ENCODE results near the gene FYB1. TPM values are rescaled to one million over a fixed set of nuclear protein-coding genes. Genes with fewer than 3 reads are reported as not detected.

FYB1 gene
- total RNA-seq, 1 donor from 2014 or later: 0.31 TPM

DNA sequence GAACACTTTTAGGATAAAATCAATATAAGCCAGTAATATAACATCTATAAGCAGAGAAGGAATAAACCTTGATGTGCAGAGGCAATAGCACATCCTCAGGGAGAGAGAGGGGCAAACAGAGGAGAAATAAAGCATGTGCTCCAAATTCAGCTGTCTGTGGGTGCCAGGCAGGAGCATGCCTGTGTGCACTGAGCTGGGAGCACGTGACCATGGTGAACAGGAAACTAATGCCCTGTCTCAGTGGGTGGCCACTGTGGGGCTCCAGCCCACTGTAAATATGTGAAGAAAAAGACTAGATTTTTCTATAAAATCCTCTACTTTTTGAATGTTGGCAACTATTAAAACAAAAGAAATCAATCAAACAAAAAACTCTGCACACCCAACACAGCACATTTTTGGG lies 55.3 kb downstream of the FYB1 start:
- H3K27ac Mint-ChIP-seq (ENCODE audit: unreplicated experiment): no peak overlapping the region
- no peak overlapping the region for H3K4me3 Mint-ChIP-seq (ENCODE audit: unreplicated experiment)
- TF ChIP-seq, protein P1, sequence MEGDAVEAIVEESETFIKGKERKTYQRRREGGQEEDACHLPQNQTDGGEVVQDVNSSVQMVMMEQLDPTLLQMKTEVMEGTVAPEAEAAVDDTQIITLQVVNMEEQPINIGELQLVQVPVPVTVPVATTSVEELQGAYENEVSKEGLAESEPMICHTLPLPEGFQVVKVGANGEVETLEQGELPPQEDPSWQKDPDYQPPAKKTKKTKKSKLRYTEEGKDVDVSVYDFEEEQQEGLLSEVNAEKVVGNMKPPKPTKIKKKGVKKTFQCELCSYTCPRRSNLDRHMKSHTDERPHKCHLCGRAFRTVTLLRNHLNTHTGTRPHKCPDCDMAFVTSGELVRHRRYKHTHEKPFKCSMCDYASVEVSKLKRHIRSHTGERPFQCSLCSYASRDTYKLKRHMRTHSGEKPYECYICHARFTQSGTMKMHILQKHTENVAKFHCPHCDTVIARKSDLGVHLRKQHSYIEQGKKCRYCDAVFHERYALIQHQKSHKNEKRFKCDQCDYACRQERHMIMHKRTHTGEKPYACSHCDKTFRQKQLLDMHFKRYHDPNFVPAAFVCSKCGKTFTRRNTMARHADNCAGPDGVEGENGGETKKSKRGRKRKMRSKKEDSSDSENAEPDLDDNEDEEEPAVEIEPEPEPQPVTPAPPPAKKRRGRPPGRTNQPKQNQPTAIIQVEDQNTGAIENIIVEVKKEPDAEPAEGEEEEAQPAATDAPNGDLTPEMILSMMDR (IDR thresholded peaks at IDR 0.05; ENCODE audit: unreplicated experiment): no peak
- no peaks in the 10 kb centered on the region for H3K27me3 Mint-ChIP-seq (ENCODE audit: unreplicated experiment)
- no peaks in the 10 kb centered on the region for H3K9me3 Mint-ChIP-seq (ENCODE audit: unreplicated experiment)
- peaks cover 2% of the 10 kb centered on the region for H3K4me1 Mint-ChIP-seq (ENCODE audit: unreplicated experiment)
- no peak for DNase-seq (ENCODE audit: low spot score)
- no peaks in the 10 kb centered on the region for H3K36me3 Mint-ChIP-seq (ENCODE audit: low read depth, unreplicated experiment)

DNA sequence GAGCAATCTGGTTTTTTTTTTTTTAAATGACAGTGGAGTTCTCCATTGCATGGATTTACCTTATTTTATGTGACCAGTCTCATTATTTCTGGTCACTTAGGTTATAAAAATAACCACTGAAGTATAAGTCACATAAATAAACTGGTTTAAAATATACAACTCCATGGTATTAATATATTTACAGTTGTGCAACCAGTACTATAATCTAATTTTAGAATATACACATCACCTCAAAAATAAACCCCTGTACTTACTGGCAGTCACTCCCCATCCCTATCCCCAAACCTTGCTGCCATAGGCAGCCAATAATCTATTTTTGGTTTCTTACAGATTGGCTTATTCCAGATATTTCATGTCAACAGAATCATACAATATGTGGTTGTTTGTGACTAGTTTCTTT lies 57.8 kb downstream of the FYB1 start:
- TF ChIP-seq, protein P1 (IDR thresholded peaks at IDR 0.05; ENCODE audit: unreplicated experiment): no peak
- Mint-ChIP-seq H3K9me3 (ENCODE audit: unreplicated experiment) (no peaks in the 10 kb centered on the region), H3K36me3 (ENCODE audit: low read depth, unreplicated experiment) (no peaks in the 10 kb centered on the region), H3K27ac (ENCODE audit: unreplicated experiment) (no peak overlapping the region), H3K4me1 (ENCODE audit: unreplicated experiment) (peaks cover 2% of the 10 kb centered on the region), H3K4me3 (ENCODE audit: unreplicated experiment) (no peak overlapping the region), H3K27me3 (ENCODE audit: unreplicated experiment) (no peaks in the 10 kb centered on the region)
- DNase-seq (ENCODE audit: low spot score): no peak

DNA sequence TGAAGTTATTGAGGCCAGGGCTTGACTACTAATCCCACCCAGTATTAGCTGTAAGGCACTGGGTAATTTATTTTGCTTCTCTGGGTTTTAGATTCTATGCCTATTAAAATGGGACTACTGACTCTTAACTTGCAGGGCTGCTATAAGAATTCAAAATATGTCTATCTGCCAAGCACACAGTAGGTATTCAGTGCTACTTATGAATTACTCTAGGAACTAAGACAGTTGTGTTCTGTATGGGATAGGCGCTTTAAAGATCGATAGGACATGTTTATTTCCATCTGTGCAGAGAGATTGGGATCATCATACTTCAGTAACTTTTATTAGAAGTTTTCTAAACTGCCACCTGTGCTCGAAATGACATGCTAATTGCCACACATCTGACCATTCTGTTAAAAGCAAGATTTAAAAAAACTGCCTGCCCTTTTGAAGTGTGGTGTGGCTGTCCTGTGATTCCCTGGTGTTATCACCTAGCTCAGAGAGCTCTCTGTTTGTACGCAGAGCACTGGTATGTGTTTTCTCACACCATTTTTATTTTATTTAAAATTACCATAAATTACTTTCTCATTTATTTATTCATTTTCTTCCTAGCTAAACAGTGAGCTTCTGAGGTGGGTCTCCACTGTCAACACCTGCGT lies 58.7 kb downstream of the FYB1 start:
- TF ChIP-seq, protein P1 (IDR thresholded peaks at IDR 0.05; ENCODE audit: unreplicated experiment): no peak
- no peak overlapping the region for H3K27ac Mint-ChIP-seq (ENCODE audit: unreplicated experiment)
- no peaks in the 10 kb centered on the region for H3K27me3 Mint-ChIP-seq (ENCODE audit: unreplicated experiment)
- no peaks in the 10 kb centered on the region for H3K36me3 Mint-ChIP-seq (ENCODE audit: low read depth, unreplicated experiment)
- peaks cover 2% of the 10 kb centered on the region for H3K4me1 Mint-ChIP-seq (ENCODE audit: unreplicated experiment)
- no peak for DNase-seq (ENCODE audit: low spot score)
- H3K4me3 Mint-ChIP-seq (ENCODE audit: unreplicated experiment): no peak overlapping the region
- H3K9me3 Mint-ChIP-seq (ENCODE audit: unreplicated experiment): no peaks in the 10 kb centered on the region

DNA sequence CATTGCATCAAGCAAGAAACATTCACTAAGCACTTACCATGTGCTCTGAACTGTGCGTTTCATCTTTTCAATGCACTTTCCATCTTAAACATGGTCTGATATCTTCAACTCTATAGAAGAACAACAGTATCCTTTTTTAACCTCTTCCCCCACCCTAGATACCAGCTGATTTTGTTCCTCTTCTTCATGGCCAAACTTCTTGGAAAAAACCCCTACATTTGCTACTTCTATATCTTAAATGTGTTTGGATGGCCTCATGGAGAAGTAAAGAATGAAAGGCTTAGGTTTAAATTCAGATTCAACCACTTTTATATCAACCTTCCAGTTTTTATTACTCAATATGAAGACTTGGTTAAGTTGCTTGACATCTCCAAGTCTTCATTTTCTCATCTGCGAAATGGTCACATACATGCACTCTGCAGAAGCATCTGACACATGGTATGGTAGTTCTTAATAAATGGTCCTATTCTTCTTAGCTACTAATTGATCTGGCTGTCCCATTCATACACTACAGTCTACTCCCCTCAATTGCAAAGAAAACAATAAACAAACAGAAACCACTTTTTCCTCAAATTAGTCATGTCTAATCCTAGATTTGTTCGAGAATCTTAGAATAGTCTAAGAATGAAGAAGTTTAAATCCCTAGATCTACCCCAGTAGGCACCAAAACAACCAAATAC lies 59.4 kb downstream of the FYB1 start:
- H3K27ac Mint-ChIP-seq (ENCODE audit: unreplicated experiment): no peak overlapping the region
- H3K4me3 Mint-ChIP-seq (ENCODE audit: unreplicated experiment): no peak overlapping the region
- no peaks in the 10 kb centered on the region for H3K9me3 Mint-ChIP-seq (ENCODE audit: unreplicated experiment)
- no peak for DNase-seq (ENCODE audit: low spot score)
- H3K27me3 Mint-ChIP-seq (ENCODE audit: unreplicated experiment): no peaks in the 10 kb centered on the region
- H3K36me3 Mint-ChIP-seq (ENCODE audit: low read depth, unreplicated experiment): no peaks in the 10 kb centered on the region
- peaks cover 2% of the 10 kb centered on the region for H3K4me1 Mint-ChIP-seq (ENCODE audit: unreplicated experiment)
- TF ChIP-seq, protein P1 (IDR thresholded peaks at IDR 0.05; ENCODE audit: unreplicated experiment): no peak

DNA sequence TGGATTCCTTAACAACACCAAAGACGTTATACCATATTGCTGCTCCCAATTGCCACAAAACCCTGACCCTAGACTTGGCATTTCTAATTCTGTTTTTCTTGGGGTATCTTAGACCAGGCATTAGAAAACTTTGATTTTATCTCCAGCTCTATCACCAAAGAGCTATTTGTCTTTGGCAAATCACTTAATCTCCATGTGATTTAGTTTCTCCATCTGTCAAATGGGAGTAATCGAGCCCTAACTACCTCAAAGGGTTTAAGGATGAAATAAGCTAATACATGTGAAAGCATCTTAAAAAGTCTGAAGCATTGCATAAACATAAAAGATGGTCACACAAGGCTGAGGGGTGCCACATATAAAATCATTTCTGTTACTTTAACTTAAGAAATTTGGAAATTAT lies 60.6 kb downstream of the FYB1 start:
- Mint-ChIP-seq H3K27me3 (ENCODE audit: unreplicated experiment) (no peaks in the 10 kb centered on the region), H3K4me3 (ENCODE audit: unreplicated experiment) (no peak overlapping the region), H3K9me3 (ENCODE audit: unreplicated experiment) (no peaks in the 10 kb centered on the region), H3K4me1 (ENCODE audit: unreplicated experiment) (peaks cover under 1% of the 10 kb centered on the region), H3K27ac (ENCODE audit: unreplicated experiment) (no peak overlapping the region), H3K36me3 (ENCODE audit: low read depth, unreplicated experiment) (no peaks in the 10 kb centered on the region)
- TF ChIP-seq, protein P1 (IDR thresholded peaks at IDR 0.05; ENCODE audit: unreplicated experiment): no peak
- no peak for DNase-seq (ENCODE audit: low spot score)
